GM11168 (cell line): ENCODE measurements around the gene SYT12.
"Not testable (repeated sequence)": the region's sequence is repeated elsewhere in the genome, so short reads cannot be mapped to it uniquely, and the experiment has no call there.

ENCODE experiments used
- in situ Hi-C: fragments of 300-500 bp; cut with MboI; formaldehyde crosslinking; loops from one replicate; pipeline ENCODE4 v1.12.0; 2022; ENCODE audit warnings: low sequenced_read_pairs; ENCODE audit not compliant: unreplicated experiment

The SYT12 gene, protein sequence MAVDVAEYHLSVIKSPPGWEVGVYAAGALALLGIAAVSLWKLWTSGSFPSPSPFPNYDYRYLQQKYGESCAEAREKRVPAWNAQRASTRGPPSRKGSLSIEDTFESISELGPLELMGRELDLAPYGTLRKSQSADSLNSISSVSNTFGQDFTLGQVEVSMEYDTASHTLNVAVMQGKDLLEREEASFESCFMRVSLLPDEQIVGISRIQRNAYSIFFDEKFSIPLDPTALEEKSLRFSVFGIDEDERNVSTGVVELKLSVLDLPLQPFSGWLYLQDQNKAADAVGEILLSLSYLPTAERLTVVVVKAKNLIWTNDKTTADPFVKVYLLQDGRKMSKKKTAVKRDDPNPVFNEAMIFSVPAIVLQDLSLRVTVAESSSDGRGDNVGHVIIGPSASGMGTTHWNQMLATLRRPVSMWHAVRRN

DNA sequence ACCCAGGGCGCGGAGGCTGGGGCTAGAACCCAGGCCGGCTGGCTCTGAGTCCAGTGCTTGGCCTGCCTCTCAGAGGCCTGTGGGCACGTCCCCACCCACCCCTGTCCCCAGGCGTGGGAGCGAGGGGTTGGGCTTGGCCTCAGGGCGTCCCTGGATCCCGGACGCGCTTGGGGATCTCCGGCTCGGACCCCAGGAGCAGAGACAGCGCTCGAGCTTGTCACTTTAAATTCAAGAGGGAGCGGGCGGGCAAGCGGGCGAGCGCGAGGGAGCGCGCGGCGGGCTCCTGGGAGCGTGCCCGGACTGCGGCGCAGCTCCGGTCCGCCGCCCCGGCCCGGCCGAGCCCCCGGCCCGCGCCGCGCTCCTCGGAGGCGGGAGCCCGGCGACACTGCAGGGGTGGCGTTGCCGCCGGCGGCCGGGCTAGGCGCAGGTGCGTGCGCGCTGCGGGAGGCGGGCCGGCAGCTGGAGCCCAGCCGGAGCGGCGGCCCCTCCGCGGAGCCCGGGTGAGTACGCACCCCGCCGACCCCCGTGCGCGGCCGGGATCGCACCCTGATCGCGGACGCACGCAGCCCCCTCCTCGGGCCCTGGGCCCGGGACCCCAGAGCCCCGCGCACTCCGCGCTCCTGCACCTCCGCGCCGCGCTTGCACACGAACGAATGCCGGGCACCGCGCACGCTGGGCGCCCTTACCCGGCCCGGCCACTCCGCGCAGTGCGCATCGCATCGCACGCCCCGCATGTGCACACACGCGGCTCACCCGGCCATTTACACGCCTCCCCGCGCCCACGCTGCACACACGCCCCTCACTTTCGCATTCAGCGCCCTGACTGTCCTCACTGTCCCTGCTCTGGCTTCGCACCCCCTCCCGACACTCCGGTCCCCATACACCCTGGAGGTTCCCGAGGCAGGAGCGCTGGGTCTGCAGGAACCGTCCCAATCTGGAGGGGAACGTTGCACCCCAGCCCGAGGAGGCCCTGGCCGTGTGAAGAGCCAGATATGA lies at the start of gene SYT12:
TSS of gene SYT12 (plus strand) at position 174 of the 996 bp plus-strand sequence. CDS start 7,011 bp downstream, outside the sequence.
- in situ Hi-C loops, result no loop called here

GRCh38 chr11:66973956-66974580 lies 48.9 kb upstream of the SYT12 start:
- in situ Hi-C loops, result no loop called here

- in situ Hi-C loops, result no loop called here
Observed at GRCh38 chr11:66974724-66975404, 48.1 kb upstream of the SYT12 start, which contains the start of gene C11orf86. TSS of gene C11orf86 (plus strand) at chr11:66975304. CDS start at chr11:66975363, 59 bp downstream.

- in situ Hi-C loops, result no loop called here
Observed at GRCh38 chr11:66975405-66976027, 47.4 kb upstream of the SYT12 start.

GRCh38 chr11:66976028-66976467 lies 46.9 kb upstream of the SYT12 start:
- in situ Hi-C loops, result no loop called here

DNA sequence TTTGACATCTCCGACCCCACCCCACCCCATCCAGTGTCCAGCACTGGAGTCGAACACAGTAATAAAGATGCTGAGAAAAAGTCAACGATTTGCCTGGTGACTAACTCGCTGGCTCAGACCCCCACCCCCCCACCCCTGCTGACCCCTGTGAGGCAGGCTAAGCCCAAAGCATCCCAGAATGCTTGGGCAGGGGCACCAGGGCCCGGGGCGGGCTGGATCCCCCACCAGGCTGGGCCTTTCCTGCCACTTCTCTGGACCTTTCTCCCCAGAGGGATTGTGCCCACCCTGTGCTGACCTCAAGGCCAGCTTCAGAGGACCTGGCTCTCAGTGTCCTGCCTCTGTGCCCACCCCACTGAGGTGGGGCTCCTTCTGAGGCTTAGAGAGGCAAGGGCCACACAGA lies 46.0 kb upstream of the SYT12 start:
- in situ Hi-C loops, result no loop called here

- in situ Hi-C loops, result no loop called here
Observed at GRCh38 chr11:66978229-66978628, 44.7 kb upstream of the SYT12 start.

DNA sequence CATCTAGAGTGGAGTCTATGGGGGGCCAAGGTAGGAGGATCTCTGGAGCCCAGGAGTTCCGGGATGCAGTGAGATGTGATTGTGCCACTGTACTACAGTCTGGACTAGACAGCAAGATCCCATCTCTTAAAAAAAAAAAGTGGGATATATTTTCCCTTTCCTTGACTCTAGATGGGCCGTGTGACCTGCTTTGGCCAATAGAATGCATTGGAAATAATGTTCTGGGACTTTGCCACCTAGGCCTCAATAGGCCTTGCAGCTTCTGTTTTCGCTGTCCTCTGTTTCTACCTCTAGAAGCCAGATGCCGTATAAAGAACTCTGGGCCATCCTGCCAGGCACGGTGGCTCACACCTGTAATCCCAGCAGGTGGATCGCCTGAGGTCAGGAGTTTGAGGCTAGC lies 44.2 kb upstream of the SYT12 start:
- in situ Hi-C loops, result no loop called here

DNA sequence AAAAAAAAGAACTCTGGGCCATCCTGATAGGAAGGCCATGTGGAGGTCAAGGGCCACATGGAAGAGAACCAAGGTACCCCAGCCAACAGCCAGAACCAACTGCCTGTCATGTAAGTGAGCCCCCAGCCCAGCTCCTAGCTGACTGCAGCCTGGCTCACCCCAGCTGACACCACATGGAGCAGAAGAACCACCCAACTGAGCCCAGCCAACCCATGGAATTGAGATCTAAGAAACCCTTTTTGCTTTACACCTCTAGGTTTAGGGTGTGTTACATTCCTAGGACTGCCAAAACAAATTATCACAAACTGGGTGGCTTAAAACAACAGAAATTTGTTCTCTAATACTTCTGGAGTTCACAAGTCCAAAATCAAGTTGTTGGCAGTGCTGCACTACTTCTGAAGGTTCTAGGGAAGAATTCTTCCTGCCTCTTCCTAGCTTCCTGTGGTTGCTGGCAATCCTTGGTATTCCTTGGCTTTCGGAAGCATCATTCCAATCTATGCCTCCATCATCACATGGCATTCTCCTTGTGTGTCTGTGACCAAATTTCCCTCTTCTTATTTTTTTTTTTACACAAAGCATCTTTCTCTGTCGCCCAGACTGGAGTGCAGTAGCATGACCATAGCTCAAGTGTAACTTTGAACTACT lies 43.5 kb upstream of the SYT12 start:
- in situ Hi-C loops, result no loop called here

- in situ Hi-C loops, result no loop called here
Observed at GRCh38 chr11:66981976-66982578, 40.9 kb upstream of the SYT12 start.

- in situ Hi-C loops, result no loop called here
Observed at GRCh38 chr11:66983275-66983924, 39.5 kb upstream of the SYT12 start.

GRCh38 chr11:66985508-66986177 lies 37.3 kb upstream of the SYT12 start:
- in situ Hi-C loops, result no loop called here

- in situ Hi-C loops, result no loop called here
Observed at GRCh38 chr11:66986178-66986545, 36.8 kb upstream of the SYT12 start.

GRCh38 chr11:66987158-66987620 lies 35.7 kb upstream of the SYT12 start:
- in situ Hi-C loops, result no loop called here

DNA sequence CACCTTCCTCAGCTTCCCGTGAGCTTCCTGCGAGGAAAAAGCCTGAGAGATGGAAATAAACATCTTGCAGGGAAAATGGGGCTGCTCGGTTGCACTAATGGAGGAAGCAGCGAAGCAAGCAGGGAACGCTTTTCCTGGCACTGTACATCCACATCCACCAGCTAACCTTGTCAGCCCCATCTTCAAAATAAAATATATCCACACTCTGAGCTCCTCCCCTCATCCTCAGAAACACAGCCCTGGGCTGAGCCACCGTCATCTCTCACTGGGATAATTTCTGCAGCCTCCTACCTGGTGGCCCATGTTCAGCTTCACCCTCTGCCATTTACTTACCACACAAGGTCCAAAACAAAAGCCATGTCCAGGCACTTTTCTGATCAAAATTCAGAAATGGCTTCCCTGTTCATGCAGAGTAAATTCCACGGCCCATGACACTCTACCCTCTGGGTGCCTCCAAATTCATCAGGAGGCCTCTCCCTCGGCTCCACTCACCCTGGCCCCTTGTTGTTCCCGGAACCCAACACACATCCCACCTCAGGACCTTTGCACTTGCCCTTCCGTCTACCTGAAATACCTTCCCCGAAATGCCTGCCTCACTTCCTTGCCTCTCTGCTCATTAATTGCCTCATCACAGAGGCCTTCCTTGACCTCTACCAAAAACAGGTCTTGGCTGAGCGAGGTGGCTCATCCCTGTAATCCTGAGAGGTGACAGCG lies 34.9 kb upstream of the SYT12 start:
- in situ Hi-C loops, result no loop called here

DNA sequence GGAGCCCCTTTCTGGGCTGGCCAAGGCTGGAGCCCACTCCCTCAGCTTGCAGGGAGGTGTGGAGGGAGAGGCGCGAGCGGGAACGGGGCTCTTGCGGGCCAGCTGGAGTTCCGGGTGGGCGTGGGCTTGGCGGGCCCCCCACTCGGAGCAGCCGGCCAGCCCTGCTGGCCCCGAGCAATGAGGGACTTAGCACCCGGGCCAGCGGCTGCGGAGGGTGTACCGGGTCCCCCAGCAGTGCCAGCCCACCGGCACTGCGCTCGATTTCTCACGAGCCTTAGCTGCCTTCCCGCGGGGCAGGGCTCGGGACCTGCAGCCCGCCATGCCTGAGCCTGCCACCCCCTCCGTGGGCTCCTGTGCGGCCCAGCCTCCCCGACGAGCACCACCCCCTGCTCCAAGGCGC lies 34.2 kb upstream of the SYT12 start:
- in situ Hi-C loops, result not testable (repeated sequence)

DNA sequence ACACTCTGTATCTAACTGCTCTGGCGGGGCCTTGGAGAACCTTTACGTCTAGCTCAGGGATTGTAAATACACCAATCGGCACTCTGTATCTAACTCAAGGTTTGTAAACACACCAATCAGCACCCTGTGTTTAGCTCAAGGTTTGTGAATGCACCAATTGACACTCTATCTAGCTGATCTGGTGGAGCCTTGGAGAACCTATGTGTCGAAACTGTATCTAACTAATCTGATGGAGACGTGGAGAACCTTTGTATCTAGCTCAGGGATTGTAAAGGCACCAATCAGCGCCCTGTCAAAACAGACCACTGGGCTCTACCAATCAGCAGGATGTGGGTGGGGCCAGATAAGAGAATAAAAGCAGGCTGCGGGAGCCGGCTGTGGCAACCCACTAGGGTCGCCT lies 33.6 kb upstream of the SYT12 start:
- in situ Hi-C loops, result not testable (repeated sequence)
